Measurements from ENCODE around the gene HTATIP2. TPM values are rescaled to one million over a fixed set of nuclear protein-coding genes. Genes with fewer than 3 reads are reported as not detected.
"Not testable (repeated sequence)": the region's sequence is repeated elsewhere in the genome, so short reads cannot be mapped to it uniquely, and the experiment has no call there.

The HTATIP2 gene
- total RNA-seq, 1 donor from 2014 or later, result 51.5 TPM

DNA sequence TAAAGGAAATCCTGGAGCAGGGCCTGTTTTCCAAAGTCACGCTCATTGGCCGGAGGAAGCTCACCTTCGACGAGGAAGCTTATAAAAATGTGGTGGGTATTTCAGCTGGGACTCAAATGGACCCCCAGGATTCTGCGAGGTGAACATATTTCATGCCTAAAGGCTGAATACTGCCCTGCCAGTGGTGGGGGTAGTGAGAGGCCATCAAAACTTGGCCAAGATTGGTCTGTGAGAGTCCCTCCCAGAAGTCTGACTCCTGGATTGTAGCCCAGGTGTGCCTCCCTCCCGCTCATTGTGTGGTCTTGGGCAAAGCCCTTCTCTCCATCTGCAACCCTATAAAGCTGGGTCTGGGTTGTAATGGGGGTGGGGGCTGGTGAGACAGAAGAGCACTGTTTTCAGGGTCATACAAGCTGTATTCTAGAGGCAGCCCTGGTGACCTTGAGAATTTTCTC, 853 bp downstream of the HTATIP2 start:
- Histone ChIP-seq H3K27me3 (ENCODE audit: control insufficient read depth, insufficient read depth, low read length) (no peaks in the 10 kb centered on the region), H3K4me3 (ENCODE audit: low read depth, low read length) (peak overlapping the region; percentile 59), H3K36me3 (ENCODE audit: control insufficient read depth, insufficient read depth, low read length) (no peaks in the 10 kb centered on the region)
- no peak for DNase-seq (ENCODE audit: low read depth)
- TF ChIP-seq, protein P1, sequence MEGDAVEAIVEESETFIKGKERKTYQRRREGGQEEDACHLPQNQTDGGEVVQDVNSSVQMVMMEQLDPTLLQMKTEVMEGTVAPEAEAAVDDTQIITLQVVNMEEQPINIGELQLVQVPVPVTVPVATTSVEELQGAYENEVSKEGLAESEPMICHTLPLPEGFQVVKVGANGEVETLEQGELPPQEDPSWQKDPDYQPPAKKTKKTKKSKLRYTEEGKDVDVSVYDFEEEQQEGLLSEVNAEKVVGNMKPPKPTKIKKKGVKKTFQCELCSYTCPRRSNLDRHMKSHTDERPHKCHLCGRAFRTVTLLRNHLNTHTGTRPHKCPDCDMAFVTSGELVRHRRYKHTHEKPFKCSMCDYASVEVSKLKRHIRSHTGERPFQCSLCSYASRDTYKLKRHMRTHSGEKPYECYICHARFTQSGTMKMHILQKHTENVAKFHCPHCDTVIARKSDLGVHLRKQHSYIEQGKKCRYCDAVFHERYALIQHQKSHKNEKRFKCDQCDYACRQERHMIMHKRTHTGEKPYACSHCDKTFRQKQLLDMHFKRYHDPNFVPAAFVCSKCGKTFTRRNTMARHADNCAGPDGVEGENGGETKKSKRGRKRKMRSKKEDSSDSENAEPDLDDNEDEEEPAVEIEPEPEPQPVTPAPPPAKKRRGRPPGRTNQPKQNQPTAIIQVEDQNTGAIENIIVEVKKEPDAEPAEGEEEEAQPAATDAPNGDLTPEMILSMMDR (IDR thresholded peaks at IDR 0.05; ENCODE audit: insufficient read depth, low read length, poor library complexity, severe bottlenecking), result no peak

DNA sequence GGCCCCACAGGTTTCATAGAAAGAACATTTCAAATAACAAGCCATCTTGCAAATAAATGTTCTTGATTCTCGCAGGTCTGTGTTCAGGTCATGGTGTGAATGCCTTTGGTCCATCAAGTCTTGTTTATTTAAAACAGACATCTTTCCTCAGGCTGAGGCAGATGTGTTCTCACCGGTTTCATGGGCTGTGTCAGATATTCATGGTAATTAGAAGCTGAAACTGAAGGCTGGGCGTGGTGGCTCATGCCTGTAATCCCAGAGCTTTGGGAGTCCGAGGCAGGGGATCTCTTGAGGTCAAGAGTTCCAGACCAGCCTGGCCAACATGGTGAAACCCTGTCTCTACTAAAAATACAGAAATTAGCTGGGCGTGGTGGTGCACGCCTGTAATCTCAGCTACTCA, 2.0 kb downstream of the HTATIP2 start:
- H3K4me3 ChIP-seq (ENCODE audit: low read depth, low read length); H3K36me3 ChIP-seq (ENCODE audit: control insufficient read depth, insufficient read depth, low read length); DNase-seq (ENCODE audit: low read depth); H3K27me3 ChIP-seq (ENCODE audit: control insufficient read depth, insufficient read depth, low read length): not testable (repeated sequence)

DNA sequence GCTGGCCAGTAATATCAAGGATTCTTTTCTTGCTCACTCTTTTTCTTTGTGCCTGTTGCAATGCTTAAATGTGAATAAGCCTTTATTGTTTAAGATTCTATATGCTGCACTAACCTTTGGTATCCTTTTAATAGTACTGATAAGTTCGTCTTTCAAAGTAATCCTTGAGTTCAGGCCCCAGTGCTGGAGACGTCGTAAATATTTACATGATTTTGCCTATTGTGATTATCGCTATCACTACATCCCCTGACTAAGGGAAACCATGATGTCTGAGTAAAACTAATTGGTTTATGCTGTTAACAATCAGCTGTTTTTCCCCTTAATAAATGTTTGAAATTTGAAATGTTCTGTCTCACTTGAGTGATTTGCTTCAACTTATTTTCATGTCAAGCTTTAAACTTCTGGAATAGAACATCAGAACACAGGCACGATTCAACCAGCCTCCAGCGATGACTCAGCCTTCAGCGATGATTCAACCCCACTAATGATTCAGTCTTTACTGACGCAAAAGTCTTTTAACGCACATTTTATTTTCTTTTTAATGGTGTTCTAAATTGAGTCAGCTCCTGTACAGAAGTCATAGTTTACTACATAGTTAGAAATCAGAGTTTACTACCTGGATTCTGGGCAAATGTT, 3.9 kb downstream of the HTATIP2 start:
- no peaks in the 10 kb centered on the region for H3K27me3 ChIP-seq (ENCODE audit: control insufficient read depth, insufficient read depth, low read length)
- peak; percentile 70 for DNase-seq (ENCODE audit: low read depth)
- H3K36me3 ChIP-seq (ENCODE audit: control insufficient read depth, insufficient read depth, low read length), result no peaks in the 10 kb centered on the region
- H3K4me3 ChIP-seq (ENCODE audit: low read depth, low read length), result no peak overlapping the region
- TF ChIP-seq, protein P1 (IDR thresholded peaks at IDR 0.05; ENCODE audit: insufficient read depth, low read length, poor library complexity, severe bottlenecking), result no peak

DNA sequence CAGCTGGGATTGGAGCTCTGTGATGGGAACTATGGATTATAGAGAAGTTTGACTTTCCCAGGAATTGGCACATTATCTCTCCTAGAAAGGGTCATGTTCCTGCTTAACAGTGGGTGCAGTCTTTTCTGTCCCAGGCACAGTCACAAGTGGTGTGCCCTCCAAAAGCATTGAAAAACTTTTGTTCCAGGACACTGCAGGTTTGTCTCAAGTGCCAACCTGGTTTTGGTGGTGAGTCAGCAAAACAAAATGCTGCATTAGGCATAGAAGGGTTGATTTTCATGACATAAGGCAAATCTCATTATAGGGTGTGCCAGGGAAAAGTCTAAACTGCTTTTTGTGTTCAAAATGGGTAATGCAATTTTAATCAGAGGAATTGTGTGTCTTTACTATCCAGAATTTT, 4.9 kb downstream of the HTATIP2 start:
- Histone ChIP-seq H3K4me3 (ENCODE audit: low read depth, low read length) (no peak overlapping the region), H3K27me3 (ENCODE audit: control insufficient read depth, insufficient read depth, low read length) (no peaks in the 10 kb centered on the region), H3K36me3 (ENCODE audit: control insufficient read depth, insufficient read depth, low read length) (no peaks in the 10 kb centered on the region)
- no peak for DNase-seq (ENCODE audit: low read depth)
- TF ChIP-seq, protein P1 (IDR thresholded peaks at IDR 0.05; ENCODE audit: insufficient read depth, low read length, poor library complexity, severe bottlenecking), result no peak

DNA sequence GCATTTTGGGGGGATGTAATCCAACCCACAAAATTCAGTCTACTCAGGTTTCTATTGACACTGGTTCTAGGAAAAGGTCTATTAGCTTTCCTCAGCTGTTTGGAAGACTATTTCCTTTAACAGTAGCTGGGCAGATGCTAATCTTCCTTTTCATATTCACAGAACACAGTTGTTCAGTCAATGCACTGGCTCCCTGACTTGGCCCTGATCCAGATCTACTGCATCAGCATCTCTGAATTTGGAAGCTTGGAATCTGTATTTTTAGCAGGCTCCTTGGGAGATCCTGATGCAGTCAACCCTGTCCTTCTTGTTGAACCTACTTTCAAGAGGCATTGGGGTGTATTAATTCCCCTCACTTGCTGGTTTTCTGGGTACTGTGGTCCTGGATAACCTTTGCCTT, 6.3 kb downstream of the HTATIP2 start:
- H3K36me3 ChIP-seq (ENCODE audit: control insufficient read depth, insufficient read depth, low read length), result no peaks in the 10 kb centered on the region
- no peaks in the 10 kb centered on the region for H3K27me3 ChIP-seq (ENCODE audit: control insufficient read depth, insufficient read depth, low read length)

DNA sequence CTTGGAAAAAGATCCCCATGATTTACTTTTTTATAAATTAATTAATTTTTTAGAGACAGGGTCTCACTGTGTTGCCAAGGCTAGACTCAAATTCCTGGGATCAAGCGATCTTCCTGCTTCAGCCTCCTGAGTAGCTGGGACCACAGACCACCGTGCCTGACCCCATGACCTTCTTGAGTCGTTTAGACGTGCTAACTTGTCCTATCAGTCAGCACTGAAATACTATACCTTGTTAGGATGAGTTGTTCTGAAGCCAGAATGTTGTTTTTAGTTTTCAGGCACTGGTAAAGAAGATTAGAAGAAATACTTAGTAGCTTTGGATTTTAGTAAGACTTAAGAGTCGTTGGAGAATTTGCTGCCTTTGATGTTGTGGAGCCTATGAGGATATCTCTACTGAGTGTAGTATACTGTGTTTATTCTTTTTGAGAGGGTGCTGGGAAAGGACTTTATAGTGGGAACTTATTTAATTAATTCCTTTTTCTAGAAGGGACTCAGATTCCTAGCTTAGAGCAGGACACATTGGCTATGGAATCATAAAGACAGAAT, 8.6 kb downstream of the HTATIP2 start:
- H3K4me3 ChIP-seq (ENCODE audit: low read depth, low read length), result no peak overlapping the region
- H3K36me3 ChIP-seq (ENCODE audit: control insufficient read depth, insufficient read depth, low read length), result no peaks in the 10 kb centered on the region
- TF ChIP-seq, protein P1 (IDR thresholded peaks at IDR 0.05; ENCODE audit: insufficient read depth, low read length, poor library complexity, severe bottlenecking), result no peak
- DNase-seq (ENCODE audit: low read depth), result no peak
- H3K27me3 ChIP-seq (ENCODE audit: control insufficient read depth, insufficient read depth, low read length), result no peaks in the 10 kb centered on the region

More for the DNA sequence above, 6.3 kb downstream of the HTATIP2 start:
- no peak for DNase-seq (ENCODE audit: low read depth)
- H3K4me3 ChIP-seq (ENCODE audit: low read depth, low read length), result no peak overlapping the region
- TF ChIP-seq, protein P1 (IDR thresholded peaks at IDR 0.05; ENCODE audit: insufficient read depth, low read length, poor library complexity, severe bottlenecking), result no peak
